Stimulated activated CD4-positive, alpha-beta T cell treated with anti-CD3 and anti-CD28 coated beads, Interleukin-12 subunit alpha, Interleukin-12 subunit beta, amount 100 ng/mL, for 48 hours (primary cell): ENCODE measurements around the gene SLC16A2.
"Not testable (repeated sequence)": the region's sequence is repeated elsewhere in the genome, so short reads cannot be mapped to it uniquely, and the experiment has no call there.

Experiments
- DNase-seq, 3 donors: peaks; one replicate each; pipeline ENCODE4 v3.0.0-alpha.2; 2020; ENCODE audit warnings: low read depth in 2 of 3, low spot score in 1 of 3

The SLC16A2 gene

GRCh38 chrX:74445099-74445498 is 23.8 kb downstream of the SLC16A2 start:
- DNase-seq, result no peak

GRCh38 chrX:74446876-74447275 is 25.6 kb downstream of the SLC16A2 start:
- no peak for DNase-seq

- no peak for DNase-seq
Observed at GRCh38 chrX:74448669-74449068, 27.4 kb downstream of the SLC16A2 start.

- no peak for DNase-seq
Observed at GRCh38 chrX:74449322-74449936, 28.1 kb downstream of the SLC16A2 start.

- no peak for DNase-seq
Observed at GRCh38 chrX:74449937-74450330, 28.6 kb downstream of the SLC16A2 start.

GRCh38 chrX:74450803-74451449 is 29.6 kb downstream of the SLC16A2 start:
- DNase-seq, result no peak

- DNase-seq, result no peak
Observed at GRCh38 chrX:74451450-74452198, 30.3 kb downstream of the SLC16A2 start.

- no peak for DNase-seq
Observed at GRCh38 chrX:74452199-74452481, 30.8 kb downstream of the SLC16A2 start.

GRCh38 chrX:74453178-74453577 is 31.9 kb downstream of the SLC16A2 start:
- DNase-seq, result no peak

GRCh38 chrX:74454233-74454632 is 32.9 kb downstream of the SLC16A2 start:
- DNase-seq, result not testable (repeated sequence)

- no peak for DNase-seq
Observed at GRCh38 chrX:74458736-74459135, 37.4 kb downstream of the SLC16A2 start.

- no peak for DNase-seq
Observed at GRCh38 chrX:74461384-74461783, 40.1 kb downstream of the SLC16A2 start.

GRCh38 chrX:74464722-74465121 is 43.4 kb downstream of the SLC16A2 start:
- DNase-seq, result no peak

GRCh38 chrX:74465424-74465823 is 44.1 kb downstream of the SLC16A2 start:
- no peak for DNase-seq

- no peak for DNase-seq
Observed at GRCh38 chrX:74467656-74468055, 46.4 kb downstream of the SLC16A2 start.

GRCh38 chrX:74473116-74473515 is 51.8 kb downstream of the SLC16A2 start:
- not testable (repeated sequence) for DNase-seq

- no peak for DNase-seq
Observed at GRCh38 chrX:74490247-74490646, 69.0 kb downstream of the SLC16A2 start.

- DNase-seq, result peak in 1 of 3 donors; percentile 16
Observed at GRCh38 chrX:74492720-74493201, 71.5 kb downstream of the SLC16A2 start.

- DNase-seq, result no peak
Observed at GRCh38 chrX:74493806-74494205, 72.5 kb downstream of the SLC16A2 start.

GRCh38 chrX:74498924-74499323 is 77.6 kb downstream of the SLC16A2 start:
- DNase-seq, result no peak

- DNase-seq, result no peak
Observed at GRCh38 chrX:74500067-74500466, 78.8 kb downstream of the SLC16A2 start.

GRCh38 chrX:74500555-74500954 is 79.3 kb downstream of the SLC16A2 start:
- DNase-seq, result no peak
